Pons (tissue), 1 donor: ENCODE results near the gene EPB41L2.
"Not testable (repeated sequence)": the region's sequence is repeated elsewhere in the genome, so short reads cannot be mapped to it uniquely, and the experiment has no call there.

ENCODE experiments used
- DNase-seq: peaks from one replicate; pipeline ENCODE4 v3.0.0-alpha.2; 2016; ENCODE audit warnings: low spot score

The EPB41L2 gene

DNA sequence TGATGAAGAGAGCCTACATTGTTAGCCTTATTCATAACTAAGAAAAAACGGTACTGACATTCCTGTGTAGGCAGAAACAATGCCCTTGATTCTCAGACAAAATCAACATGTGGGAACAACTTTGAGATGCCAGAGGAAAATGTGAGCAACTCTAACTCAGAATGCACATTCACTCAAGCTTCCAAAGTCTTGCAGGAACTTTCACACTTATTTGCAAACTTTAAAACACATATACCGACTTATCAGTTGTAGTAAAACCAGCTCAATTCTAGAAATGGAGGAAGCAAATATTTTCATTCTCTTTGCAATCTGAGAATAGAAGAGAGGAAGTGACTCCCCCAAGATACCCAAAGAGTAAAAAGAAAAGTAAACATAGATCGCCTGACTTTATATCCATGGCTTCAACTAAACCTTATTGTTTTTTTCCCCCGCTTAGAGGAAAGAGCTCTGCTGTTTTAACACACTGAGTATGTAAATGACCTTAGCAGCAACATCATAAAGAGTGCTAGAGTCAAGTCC, 117.6 kb downstream of the EPB41L2 start:
- DNase-seq: peak; percentile 78

DNA sequence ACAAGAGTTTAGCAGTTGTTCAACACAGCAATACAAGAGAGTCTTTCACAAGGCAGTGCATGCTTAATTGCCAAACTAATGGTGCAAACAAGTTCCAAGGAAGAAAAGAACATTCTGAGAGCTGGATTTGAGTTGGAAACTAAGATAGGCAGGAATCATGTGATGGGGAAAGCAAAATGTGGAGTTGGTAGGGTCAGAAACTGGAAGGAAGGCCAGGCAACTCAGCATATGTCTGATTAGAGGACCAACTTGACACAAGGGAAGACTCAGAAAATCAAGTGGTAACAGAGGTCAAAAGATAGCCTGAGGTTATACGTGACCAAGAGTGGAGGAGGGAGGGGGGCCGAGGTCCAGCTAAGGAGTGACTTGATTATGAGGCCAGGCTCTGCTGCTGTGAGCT, 118.6 kb downstream of the EPB41L2 start:
- DNase-seq: peak; percentile 92

GRCh38 chr6:130943738-130944137, 119.3 kb downstream of the EPB41L2 start:
- peak; percentile 74 for DNase-seq

- DNase-seq: not testable (repeated sequence)
Observed at GRCh38 chr6:130942752-130943151, 120.3 kb downstream of the EPB41L2 start.

DNA sequence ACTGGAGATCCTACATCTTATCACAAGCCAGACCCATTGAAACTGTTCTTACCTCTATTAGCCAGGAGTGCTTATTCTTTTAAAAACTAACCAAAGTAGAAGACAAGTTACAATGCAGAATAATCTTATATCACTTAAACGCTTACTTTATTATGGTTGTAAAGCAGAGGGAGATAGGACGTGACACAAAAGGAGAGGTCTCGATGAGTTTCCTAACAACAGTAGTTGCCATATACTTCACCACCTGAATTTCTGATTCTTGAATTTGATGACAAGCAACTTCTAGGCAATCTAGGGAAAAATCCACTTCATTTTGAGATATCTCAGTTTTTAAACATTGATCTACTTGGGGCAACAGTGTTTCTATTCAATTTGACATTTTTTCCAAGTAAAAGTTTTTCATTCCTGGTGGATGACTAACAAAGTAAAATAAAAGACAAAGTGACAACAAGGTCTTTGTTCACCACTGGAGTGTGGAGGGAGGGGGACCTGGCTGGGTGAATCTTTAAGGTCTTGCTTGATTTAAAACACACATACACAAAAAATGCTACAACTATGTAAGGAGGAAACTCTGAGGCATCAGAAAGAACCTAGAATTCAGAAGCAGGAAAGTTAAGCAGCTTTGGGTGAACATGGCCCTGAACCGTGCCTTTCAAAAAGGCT, 125.0 kb downstream of the EPB41L2 start:
- no peak for DNase-seq

DNA sequence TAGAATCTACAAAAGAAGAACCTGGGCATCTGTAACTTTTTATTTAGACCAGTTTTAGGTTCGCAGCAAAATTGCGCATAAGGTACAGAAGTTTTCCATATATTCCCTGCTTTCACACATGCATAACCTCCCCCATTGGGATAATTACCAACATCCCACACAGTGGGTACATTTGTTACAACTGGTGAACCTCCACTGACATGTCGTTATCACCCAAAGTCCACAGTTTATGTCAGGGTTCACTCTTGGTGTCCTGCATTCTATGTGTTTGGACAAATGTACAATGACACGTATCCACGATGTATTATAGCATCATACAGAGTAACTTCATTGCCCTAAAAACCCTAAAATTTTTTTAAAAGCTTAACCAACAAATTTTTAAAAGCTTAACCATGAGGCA, 126.1 kb downstream of the EPB41L2 start:
- no peak for DNase-seq

DNA sequence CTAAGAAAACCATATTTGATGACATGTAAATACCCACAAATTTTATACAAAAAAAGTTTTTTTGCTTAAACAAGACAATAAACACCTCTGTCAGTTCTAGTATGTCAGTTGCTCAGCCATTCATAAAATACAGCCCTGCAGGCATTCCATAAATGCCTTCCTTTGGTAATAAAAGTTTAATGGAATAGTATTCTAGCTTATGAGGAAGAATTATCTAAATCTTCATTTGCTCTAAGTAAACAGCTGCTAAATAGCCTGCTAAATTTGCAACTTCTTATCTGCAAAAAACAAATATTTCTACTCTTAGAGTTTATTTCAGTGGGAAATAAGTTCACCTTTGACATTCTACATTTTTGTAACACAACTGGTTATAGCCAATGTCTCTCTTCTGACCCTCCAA, 127.1 kb downstream of the EPB41L2 start:
- no peak for DNase-seq

- DNase-seq: no peak
Observed at GRCh38 chr6:130934848-130935585, 128.0 kb downstream of the EPB41L2 start.

- peak; percentile 92 for DNase-seq
Observed at GRCh38 chr6:130933712-130934200, 129.3 kb downstream of the EPB41L2 start.

DNA sequence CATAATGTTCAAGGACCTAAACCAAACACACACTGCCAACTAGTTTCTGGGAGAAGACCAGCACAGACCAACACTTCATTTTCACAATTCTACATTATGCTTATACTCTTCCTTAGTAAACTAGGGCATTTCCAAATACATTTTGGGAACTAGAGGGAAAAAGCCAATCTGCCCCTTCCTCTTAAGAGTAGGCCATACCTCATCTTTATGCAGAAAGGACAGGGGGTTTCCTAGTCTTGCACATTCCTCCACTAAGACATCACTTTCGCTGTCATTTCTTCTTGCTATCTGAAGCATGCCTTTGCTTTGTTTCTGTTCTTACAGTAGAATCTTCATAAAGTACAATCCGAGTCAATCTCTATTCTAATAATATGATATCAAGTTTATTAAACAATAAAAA, 130.1 kb downstream of the EPB41L2 start:
- no peak for DNase-seq

DNA sequence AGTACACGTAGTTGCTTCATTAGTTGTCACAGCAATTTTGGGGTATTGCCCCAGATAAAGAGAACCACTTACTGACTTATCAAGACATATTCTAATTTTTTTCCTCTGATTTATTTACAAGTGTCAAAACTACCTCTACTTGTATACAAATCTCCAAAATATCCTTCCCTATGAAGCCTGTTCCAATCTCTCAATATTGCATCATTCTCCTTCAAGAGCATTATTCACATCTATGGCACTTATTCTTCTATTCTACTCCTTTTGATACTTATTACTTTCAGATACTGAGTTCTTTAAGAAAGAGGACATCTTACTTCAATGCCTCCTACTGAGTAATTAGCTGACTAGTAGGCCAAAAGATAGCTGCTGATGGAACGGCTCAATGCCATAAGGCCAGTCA, 130.6 kb downstream of the EPB41L2 start:
- no peak for DNase-seq

GRCh38 chr6:130931683-130932082, 131.4 kb downstream of the EPB41L2 start:
- peak; percentile 62 for DNase-seq

DNA sequence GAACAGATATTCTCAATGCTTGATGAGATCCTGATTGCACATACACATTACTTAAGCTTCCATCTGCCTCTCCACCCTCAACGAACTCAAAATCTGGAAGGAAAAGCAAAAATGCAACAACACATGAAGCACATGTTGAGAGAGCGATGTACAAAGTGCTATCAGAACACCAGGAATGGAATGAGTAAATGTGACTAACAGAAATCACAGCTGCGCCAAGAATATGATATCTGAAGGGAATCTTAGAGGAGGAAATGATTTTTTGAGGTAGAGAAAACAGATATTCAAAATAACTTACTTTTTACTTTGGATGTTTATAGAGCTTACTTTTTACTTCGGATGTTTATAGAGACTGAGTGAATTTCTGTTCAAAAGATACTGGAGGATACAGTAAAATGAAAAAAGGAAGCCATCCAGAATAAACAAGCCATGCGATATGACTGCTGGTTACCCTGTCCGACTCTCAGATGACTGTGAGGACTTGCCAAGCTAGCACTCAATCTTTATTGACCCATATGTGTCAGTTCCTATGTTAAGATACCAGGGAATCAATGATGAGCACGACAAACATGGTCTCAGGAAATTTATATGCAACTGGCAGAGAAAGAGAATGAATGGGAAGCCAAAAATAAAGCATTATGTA, 133.9 kb downstream of the EPB41L2 start:
- no peak for DNase-seq

GRCh38 chr6:130928158-130928912, 134.7 kb downstream of the EPB41L2 start:
- peak; percentile 90 for DNase-seq

DNA sequence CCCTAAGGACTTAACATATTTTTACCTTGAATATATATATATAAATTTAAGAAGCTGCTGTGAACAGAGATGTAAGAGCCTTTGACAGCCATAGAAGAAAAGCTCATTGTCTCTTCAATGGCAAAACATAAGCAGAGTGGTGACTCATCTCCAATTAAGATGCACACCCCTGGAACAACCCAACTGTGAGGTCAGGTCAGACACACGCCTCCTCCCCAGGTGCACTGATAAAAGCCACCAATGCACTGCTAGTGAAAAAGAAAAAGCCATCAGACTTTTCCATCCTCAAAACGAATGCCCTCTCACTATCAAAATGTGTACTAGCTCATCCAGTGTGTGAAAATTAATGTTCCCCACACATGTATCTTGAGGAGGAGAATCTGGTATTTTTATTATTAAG, 135.7 kb downstream of the EPB41L2 start:
- DNase-seq: peak; percentile 68

DNA sequence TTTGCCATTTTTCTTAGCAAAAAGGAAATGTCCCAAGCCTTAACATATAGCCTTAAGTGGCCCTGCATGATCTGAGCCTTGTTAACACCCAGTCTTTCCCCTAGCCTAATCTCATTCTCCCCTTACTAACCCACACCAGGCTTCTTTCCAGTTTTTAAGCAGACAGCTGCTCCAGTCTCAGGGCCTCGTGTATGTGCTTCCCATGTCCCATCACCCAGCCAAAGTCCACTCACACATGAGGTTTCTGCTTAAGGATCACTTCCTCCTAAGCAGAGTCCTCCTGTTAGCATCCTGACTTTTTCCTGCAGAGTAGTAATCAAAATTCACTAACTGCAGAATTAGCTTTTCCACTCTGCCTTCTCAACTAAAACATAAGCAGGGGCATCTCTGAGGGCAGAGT, 139.7 kb downstream of the EPB41L2 start:
- no peak for DNase-seq

DNA sequence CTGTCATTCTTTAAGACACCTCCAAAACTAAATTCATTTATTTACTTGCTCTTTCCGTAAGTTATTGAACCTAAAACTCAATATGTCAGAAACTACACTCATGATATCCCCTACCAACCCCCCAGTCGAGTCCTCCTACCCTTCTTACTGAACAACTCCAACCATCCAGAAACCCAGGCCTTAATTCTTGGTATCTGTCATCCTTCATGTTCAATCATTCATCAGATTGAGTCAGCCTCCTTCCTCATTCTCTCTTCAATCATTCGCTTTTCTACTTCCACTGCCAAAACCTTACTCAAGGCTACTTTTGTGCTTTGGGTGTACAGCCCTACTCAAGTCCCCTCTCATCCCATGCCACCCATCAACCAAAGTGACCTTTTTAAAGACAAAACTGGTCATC, 140.1 kb downstream of the EPB41L2 start:
- no peak for DNase-seq

GRCh38 chr6:130920969-130921368, 142.1 kb downstream of the EPB41L2 start:
- no peak for DNase-seq

- no peak for DNase-seq
Observed at GRCh38 chr6:130918171-130918570, 144.9 kb downstream of the EPB41L2 start.

- not testable (repeated sequence) for DNase-seq
Observed at GRCh38 chr6:130915606-130916005, 147.4 kb downstream of the EPB41L2 start.

DNA sequence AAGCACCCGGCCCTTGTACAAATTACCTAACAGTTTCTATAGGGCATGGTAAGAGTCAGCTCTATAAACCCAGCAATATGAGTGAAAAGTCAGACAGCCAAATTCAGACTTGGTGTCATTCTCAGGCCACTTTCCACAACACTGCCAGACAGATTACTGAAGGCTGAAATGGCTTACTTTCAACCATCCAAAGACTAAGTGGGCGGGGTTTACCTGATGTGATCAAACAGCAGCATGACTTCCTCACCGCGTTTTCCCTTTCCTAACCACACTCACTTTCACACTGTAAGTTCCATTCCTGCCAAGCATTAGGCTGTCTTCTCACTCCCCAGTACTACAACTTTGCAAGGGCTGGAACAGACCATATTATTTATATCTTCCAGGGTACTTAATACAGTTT, 149.9 kb downstream of the EPB41L2 start:
- no peak for DNase-seq

DNA sequence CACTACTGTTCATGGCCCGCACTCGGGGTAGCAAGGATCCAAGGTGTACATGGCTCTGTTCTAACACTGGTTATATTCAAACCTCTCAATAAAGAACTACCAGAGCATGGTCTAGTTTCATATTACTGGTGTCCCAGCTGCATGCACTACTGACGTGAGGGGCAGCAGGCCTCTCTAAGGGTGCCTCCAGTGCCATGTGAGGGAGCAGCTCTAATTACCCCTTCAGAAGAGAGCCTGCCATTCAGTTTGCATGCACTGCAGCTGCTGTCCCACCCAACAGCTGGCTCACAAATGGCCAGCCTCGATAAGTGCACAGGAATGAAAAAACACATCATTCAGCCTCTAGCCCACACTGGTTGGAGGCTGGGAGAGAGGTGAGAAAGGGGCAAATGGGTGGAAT, 150.6 kb downstream of the EPB41L2 start:
- no peak for DNase-seq
